GM19467 (cell line): ENCODE data around the gene YBX2.

Experiments used
- ATAC-seq: cut with Tn5 transposase; IDR thresholded peaks from one replicate; pipeline ENCODE4 v1.9.1; 2021; ENCODE audit warnings: mild to moderate bottlenecking, moderate library complexity; ENCODE audit not compliant: unreplicated experiment

The YBX2 gene

DNA sequence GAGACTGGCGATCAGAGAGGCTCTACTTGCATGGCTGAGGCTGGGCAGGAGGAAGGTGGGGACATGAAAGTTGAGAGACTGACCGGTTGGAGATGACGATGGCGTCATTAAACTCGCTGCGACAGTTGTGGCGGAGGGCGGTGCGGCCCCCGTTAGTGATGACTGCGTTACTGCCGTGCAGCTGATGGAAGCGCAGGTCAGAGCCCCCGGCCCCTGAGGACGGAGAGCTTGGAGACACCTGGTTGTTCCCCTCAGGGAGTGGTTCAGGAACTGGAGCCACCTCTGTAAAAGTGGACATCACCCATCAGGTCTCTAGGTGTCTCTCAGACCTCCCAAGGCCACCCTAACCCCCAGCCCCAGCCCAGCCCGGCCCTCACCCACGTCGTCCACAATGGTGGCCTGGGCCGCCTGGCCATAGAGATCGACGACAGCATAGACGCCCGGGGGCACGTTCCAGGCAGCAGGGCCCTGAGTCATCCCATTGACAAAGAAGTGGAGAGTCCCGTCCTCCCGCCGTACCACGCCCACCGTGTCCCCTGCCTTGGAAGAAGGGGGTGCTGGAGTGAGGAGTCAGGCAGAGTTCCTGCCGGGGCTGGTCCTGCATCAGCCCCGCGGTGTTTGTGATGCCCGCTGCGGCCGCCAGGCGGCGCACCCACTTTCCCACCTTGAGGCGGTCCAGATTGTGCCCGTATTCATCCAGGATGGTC lies 29.4 kb upstream of the YBX2 start:
- no peak for ATAC-seq

- no peak for ATAC-seq
These were observed 28.2 kb upstream of the YBX2 start for GRCh38 chr17:7322520-7323194.

GRCh38 chr17:7321466-7321865 lies 27.0 kb upstream of the YBX2 start:
- ATAC-seq = no peak

- no peak for ATAC-seq
These were observed 23.9 kb upstream of the YBX2 start for GRCh38 chr17:7318121-7318860.

GRCh38 chr17:7317161-7317803 lies 22.8 kb upstream of the YBX2 start:
- ATAC-seq = no peak

DNA sequence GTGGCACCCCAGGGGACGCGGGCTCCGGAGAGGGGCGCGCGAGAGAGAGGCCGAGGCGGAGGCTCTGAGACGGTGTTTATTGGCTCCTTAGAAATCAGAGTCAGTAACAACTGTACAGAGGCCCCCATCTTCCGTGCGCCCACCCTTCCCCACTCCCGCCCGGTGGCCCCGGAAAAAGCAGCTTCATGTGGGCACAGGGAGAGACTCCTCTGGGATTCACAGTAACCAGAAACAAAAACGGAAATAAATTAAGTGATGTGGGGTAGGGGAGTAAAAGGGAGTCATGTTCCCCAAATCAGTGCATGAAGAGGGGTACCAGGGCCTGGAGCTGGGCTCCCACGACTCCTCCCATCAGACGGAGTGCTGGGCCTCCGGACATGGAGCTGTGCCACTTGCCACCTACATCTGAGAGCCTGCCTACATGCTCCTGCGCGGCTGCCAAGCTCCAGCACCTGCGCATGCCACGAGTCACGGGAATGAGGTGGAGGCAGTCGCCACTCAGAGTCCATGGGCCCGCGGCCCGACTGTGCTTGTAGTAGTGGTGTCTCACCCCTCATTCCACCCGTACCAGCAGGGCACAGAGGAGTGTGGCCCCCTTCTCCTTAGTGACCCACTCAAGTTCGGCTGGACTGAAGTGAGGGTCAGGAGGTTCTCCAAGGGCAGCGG lies 21.3 kb upstream of the YBX2 start:
- no peak for ATAC-seq

- peak; percentile 60 for ATAC-seq
These were observed 20.5 kb upstream of the YBX2 start, which contains the start of gene GPS2 for GRCh38 chr17:7314719-7315569. GPS2 (minus strand) TSS chr17:7315360; CDS start chr17:7315052, 308 bp downstream.

DNA sequence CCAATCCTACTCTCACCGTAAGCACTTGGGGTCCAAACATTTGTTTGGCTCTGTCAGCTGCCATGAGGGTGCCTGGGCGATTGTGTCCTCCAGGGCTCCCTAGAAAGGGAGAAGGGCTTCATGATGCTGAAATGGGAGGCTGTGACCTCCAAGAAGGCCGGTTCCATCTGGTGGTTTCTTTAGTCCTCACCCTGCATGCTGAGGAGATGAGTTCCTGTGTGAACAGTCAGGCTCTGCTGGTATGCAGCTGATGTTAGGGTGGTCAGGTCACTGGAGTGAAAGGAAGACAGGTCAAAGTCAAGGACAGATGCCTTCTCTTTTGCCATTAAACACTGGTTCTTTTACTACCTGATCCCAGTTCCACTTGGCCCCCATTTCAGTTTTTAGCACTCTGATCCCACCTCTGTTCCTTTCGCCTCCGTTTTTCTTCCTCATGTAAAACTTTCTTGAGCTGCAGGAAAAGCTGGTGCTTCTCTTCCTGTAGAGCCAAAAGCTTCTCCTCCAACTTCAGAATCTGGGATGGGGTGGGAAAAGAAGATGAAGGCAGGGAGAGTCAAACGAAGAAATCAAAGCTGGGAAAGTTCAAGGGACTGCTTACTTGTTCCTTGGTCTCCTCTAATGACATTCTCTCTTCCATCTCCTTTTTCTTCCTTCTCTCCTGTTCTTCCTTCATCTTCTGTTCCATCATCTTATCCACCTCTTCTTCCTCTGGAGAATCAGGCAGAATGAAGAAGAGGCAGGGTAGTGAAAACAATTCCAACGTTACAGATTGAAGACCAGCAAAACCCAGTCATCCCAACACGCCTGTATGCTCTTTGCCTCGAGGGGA lies 19.7 kb upstream of the YBX2 start:
- no peak for ATAC-seq

DNA sequence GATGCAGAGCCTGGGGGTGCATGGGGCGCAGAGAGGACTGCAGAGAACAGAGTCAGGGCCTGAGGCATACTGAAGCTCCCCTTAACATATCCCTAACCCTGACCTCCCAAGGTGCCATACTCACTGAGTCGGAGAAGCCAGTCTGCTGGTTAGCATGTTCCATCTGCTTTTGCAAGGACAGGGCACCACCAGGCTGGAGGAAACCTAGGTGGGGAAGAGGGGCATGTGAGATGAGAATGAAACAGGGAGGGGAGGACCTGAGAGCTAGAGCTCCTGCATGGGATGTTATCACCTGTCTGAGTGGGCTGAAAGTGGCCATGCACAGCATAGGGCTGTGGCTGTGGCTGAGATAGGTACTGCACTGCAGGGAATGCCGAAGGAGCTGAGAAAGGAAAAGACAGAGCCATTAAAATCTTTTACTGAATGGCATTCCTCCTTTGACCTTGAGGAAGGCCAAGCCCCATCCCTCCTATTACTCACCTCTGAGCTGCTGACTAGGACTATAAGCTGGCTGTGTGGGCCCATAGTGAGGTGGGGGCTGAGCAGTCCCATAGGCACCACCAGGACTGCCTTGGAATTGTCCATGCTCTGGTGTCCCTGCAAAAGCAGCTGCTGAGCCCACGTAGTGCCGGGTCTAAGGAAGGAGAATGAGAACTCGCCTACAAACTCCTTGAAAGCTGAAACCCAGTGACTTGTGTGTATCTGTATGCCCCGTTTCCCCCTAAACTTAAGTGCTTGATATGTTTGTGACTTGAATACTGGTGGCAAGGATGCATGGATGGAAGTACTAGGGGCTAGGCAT lies 18.9 kb upstream of the YBX2 start:
- no peak for ATAC-seq

DNA sequence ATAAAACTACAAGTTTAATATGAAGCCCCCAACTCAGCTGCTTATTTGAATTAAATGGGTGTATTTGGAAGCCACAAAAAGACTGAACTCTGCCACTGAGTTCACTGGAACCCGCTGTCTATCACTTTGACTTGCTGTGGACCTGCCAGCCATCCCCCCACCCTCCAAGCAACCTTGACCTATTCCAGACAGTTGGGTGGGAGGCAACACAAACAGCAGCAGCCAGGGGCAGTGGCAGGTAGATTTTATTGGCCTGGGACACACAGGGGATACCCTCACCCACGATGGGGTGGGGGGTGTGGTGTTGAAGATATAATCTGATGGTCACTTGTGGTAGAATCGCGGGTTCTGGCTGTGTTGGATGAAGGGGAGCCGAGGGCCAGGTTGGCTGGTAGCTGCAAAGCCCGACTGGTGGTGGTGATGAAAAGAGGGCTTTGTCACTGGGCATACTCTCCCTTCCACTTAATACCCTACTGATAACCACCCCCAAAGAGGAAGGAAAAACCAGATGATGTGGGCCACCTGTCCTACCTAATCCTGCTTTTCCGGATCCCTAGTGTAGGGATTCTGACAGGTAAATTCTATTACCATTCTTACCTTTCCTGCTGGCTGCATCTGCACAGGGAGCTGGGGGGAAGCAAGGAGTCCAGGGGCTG lies 18.1 kb upstream of the YBX2 start:
- ATAC-seq = no peak

- no peak for ATAC-seq
These were observed 16.8 kb upstream of the YBX2 start for GRCh38 chr17:7311110-7311705.

- ATAC-seq = no peak
These were observed 15.2 kb upstream of the YBX2 start for GRCh38 chr17:7309628-7310027.

- ATAC-seq = no peak
These were observed 14.4 kb upstream of the YBX2 start for GRCh38 chr17:7308625-7309433.

GRCh38 chr17:7307686-7308624 lies 13.5 kb upstream of the YBX2 start:
- ATAC-seq = no peak

- ATAC-seq = peak; percentile 64
These were observed 12.7 kb upstream of the YBX2 start, which contains the start of gene EIF5A for GRCh38 chr17:7306911-7307685. EIF5A (plus strand) TSS chr17:7307628; CDS start chr17:7309636, 2,008 bp downstream.
